ENCODE data around the gene DPYD. TPM values are rescaled to one million over a fixed set of nuclear protein-coding genes. Genes with fewer than 3 reads are reported as not detected.
A peak's percentile ranks its signal among the peaks of the same experiment; 100 is the strongest.

Gene DPYD
- total and polyA plus RNA-seq, 9 of the 15 experiments (the other 6 are each of a cell fraction or from before 2014, with no cell fraction given), result 0.03 to 0.25 (median 0.08) TPM; not detected in 2

GRCh38 chr1:97920832-97921571 lies at the start of gene DPYD (continued):
- TF ChIP-seq GABPA (tag; conservative IDR thresholded peaks at IDR 0.05; ENCODE audit: low read depth), result no peak
- no peak for TF ChIP-seq HINFP (tag; conservative IDR thresholded peaks at IDR 0.05; ENCODE audit: low read depth)
- no peak for TF ChIP-seq CTCFL (IDR thresholded peaks at IDR 0.05; ENCODE audit: borderline replicate concordance, insufficient read depth, low read depth, low read length, poor library complexity, severe bottlenecking)
- no peak for TF ChIP-seq ZMIZ1 (IDR thresholded peaks at IDR 0.05; ENCODE audit: low read depth in 2 of 2, low read length in 2 of 2)
- 0 out of 2 replicates have a peak, but pooled peaks have one; percentile 22 for TF ChIP-seq CTBP1 (IDR thresholded peaks at IDR 0.05; ENCODE audit: borderline replicate concordance)
- peak in 1 of 3 experiments; percentile 15 for TF ChIP-seq YY1 (IDR thresholded peaks at IDR 0.05; ENCODE audit: borderline replicate concordance in 1 of 3, control insufficient read depth in 1 of 3, extremely low read depth in 1 of 3, insufficient read depth in 3 of 3, insufficient read length in 1 of 3, insufficient replicate concordance in 2 of 3, low read depth in 1 of 3, low read length in 2 of 3)
- TF ChIP-seq MLX (CRISPR knock-in tag; conservative IDR thresholded peaks at IDR 0.05), result no peak
- TF ChIP-seq ZNF184 (CRISPR knock-in tag; IDR thresholded peaks at IDR 0.05), result no peak
- TF ChIP-seq ZNF140 (CRISPR knock-in tag; IDR thresholded peaks at IDR 0.05), result no peak
- TF ChIP-seq DIDO1 (tag; IDR thresholded peaks at IDR 0.05; ENCODE audit: low read depth), result no peak
- TF ChIP-seq HNRNPH1 (optimal IDR thresholded peaks at IDR 0.05; ENCODE audit: low read depth, low read length), result no peak
- no peak for TF ChIP-seq ZNF3 (CRISPR knock-in tag; IDR thresholded peaks at IDR 0.05)
- peak; percentile 68; the same call in 1 of the 2 replicates for TF ChIP-seq RB1 (IDR thresholded peaks at IDR 0.05; ENCODE audit: low read depth)
- TF ChIP-seq CXXC5 (CRISPR knock-in tag; IDR thresholded peaks at IDR 0.05), result peak; percentile 55
